HCT116 (cell line): ENCODE measurements around the gene TESK1. TPM values are rescaled to one million over a fixed set of nuclear protein-coding genes. Genes with fewer than 3 reads are reported as not detected.

Experiments
- ATAC-seq: fragments of 200-7000 bp; cut with Tn5 transposase; 2 replicates; pipeline ENCODE4 v1.9.1; 2020; ENCODE audit warnings: mild to moderate bottlenecking, moderate library complexity
- BruUV-seq: library from RNA; stranded (reverse); fragments of 400-500 nt; replicated peaks from 2 replicates; lab custom pipeline; 2021; lab: Mats Ljungman, UMichigan
- CTCF ChIA-PET: fragments of 300-600 bp; sonication (Branson Sonifier 250); formaldehyde crosslinking; loops from one replicate; lab custom pipeline; 2021; ENCODE audit warnings: antibody characterized with exemption; lab: Charles Lee
- POLR2A ChIA-PET: fragments of 300-600, 350-600 bp; sonication (Branson Sonifier 250); formaldehyde crosslinking; loops from one replicate; lab custom pipeline; 2021; ENCODE audit warnings: antibody characterized with exemption; lab: Charles Lee
- RAD21 ChIA-PET, 2 experiments: fragments of 300-600 bp; sonication (Branson Sonifier 250); formaldehyde crosslinking; loops; one replicate each; lab custom pipeline; 2023; ENCODE audit warnings: low total read pairs in 2 of 2; ENCODE audit not compliant: uncharacterized antibody in 2 of 2, unreplicated experiment in 2 of 2, low non-redundant PET in 1 of 2; lab: Charles Lee
- DNase-seq: peaks from one replicate; pipeline ENCODE4 v3.0.0-alpha.2; 2010; ENCODE audit warnings: low read depth, low spot score
- H2AFZ ChIP-seq: fragments of 200-600 bp; shearing (Covaris generic), sonication (generic); 2 replicates; pipeline ENCODE4 v1.6.1; 2017; ENCODE audit warnings: low read depth, mixed run types, mixed read lengths, antibody characterized with exemption, low read length; ENCODE audit not compliant: poor library complexity, severe bottlenecking
- H3K27ac ChIP-seq: 2 replicates; pipeline ENCODE4 v1.5.1; 2012; ENCODE audit warnings: low read depth, low read length
- H3K27me3 ChIP-seq: fragments of 200-600 bp; sonication (generic); 2 replicates; pipeline ENCODE4 v1.6.1; 2016; ENCODE audit warnings: mixed run types, low read length, mixed read lengths; ENCODE audit not compliant: insufficient read depth
- H3K36me3 ChIP-seq, 2 experiments: fragments of 200-500 bp in 1 of 2; fragments of 200-600 bp in 1 of 2; sonication (Bioruptor generic) in 1 of 2; sonication (generic) in 1 of 2; 2 replicates each; pipeline versions ENCODE4 v1.5.1 to v1.6.1; 2014 to 2016; ENCODE audit warnings: low read length in 2 of 2, inconsistent platforms in 1 of 2, mixed read lengths in 1 of 2, mixed run types in 1 of 2; ENCODE audit not compliant: insufficient read depth in 2 of 2, control insufficient read depth in 1 of 2
- H3K4me1 ChIP-seq, 2 experiments: fragments of 200-600 bp in 1 of 2; sonication (generic) in 1 of 2; 2 replicates each; pipeline versions ENCODE4 v1.5.1 to v1.6.1; 2012 to 2017; ENCODE audit warnings: low read length in 2 of 2, inconsistent platforms in 1 of 2, mild to moderate bottlenecking in 1 of 2, mixed read lengths in 1 of 2, mixed run types in 1 of 2, moderate library complexity in 1 of 2; ENCODE audit not compliant: insufficient read depth in 2 of 2, control insufficient read depth in 1 of 2
- H3K4me2 ChIP-seq: fragments of 200-600 bp; sonication (generic); 2 replicates; pipeline ENCODE4 v1.6.1; 2017; ENCODE audit warnings: mixed run types, low read length, mixed read lengths
- H3K4me3 ChIP-seq, 2 experiments: fragments of 200-600 bp in 1 of 2; sonication (generic) in 1 of 2; replicated peaks in 1 of 2; 2 replicates each; pipeline ENCODE4 v1.5.1; 2011 to 2016; ENCODE audit warnings: low read length in 2 of 2, control low read depth in 1 of 2, low read depth in 1 of 2, mild to moderate bottlenecking in 1 of 2, mixed read lengths in 1 of 2, mixed run types in 1 of 2
- H3K79me2 ChIP-seq: fragments of 200-600 bp; sonication (generic); 2 replicates; pipeline ENCODE4 v1.6.1; 2017; ENCODE audit warnings: mild to moderate bottlenecking, mixed run types, low read length, moderate library complexity, mixed read lengths; ENCODE audit not compliant: insufficient read depth
- H3K9ac ChIP-seq: fragments of 200-600 bp; sonication (generic); 2 replicates; pipeline ENCODE4 v1.6.1; 2016; ENCODE audit warnings: low read length, mixed read lengths
- H3K9me2 ChIP-seq: fragments of 200-600 bp; sonication (generic), shearing (Covaris generic); 2 replicates; pipeline ENCODE4 v1.6.1; 2017; ENCODE audit warnings: mixed run types, mild to moderate bottlenecking, moderate library complexity; ENCODE audit not compliant: insufficient read depth
- H3K9me3 ChIP-seq, 2 experiments: fragments of 200-500 bp in 1 of 2; fragments of 200-600 bp in 1 of 2; sonication (Bioruptor generic) in 1 of 2; sonication (generic) in 1 of 2; 2 replicates each; pipeline ENCODE4 v1.6.1; 2014 to 2017; ENCODE audit warnings: low read length in 2 of 2, mixed read lengths in 2 of 2, inconsistent platforms in 1 of 2, low read depth in 1 of 2, mild to moderate bottlenecking in 1 of 2, mixed run types in 1 of 2, moderate library complexity in 1 of 2; ENCODE audit not compliant: control insufficient read depth in 1 of 2, insufficient read depth in 1 of 2
- H4K20me1 ChIP-seq: fragments of 200-600 bp; sonication (generic), shearing (Covaris generic); 2 replicates; pipeline ENCODE4 v1.6.1; 2017; ENCODE audit warnings: mixed run types, mild to moderate bottlenecking, moderate library complexity; ENCODE audit not compliant: insufficient read depth
- ELF1 ChIP-seq: IDR thresholded peaks from 2 replicates; pipeline ENCODE4 v1.6.1; 2012; ENCODE audit warnings: low read depth, borderline replicate concordance
- FOSL1 ChIP-seq: IDR thresholded peaks from 2 replicates; pipeline ENCODE4 v1.6.1; 2012; ENCODE audit warnings: low read depth
- RAD21 ChIP-seq: IDR thresholded peaks from 2 replicates; pipeline ENCODE4 v1.6.1; 2012; ENCODE audit warnings: low read depth, mild to moderate bottlenecking
- SIN3A ChIP-seq: IDR thresholded peaks from 2 replicates; pipeline ENCODE4 v1.6.1; 2012; ENCODE audit warnings: low read depth
- YY1 ChIP-seq: IDR thresholded peaks from 2 replicates; pipeline ENCODE4 v1.6.1; 2011; ENCODE audit warnings: low read length, low read depth, moderate library complexity, mild to moderate bottlenecking; ENCODE audit not compliant: insufficient replicate concordance; ENCODE audit errors: extremely low read depth
- ZNF274 ChIP-seq: fragments of 200-500 bp; sonication (Bioruptor generic); IDR thresholded peaks from 2 replicates; pipeline ENCODE4 v1.6.1; 2014; ENCODE audit warnings: mild to moderate bottlenecking, low read depth, low read length, inconsistent platforms
- intact Hi-C: fragments of 100-400 bp; cut with micrococcal nuclease; formaldehyde crosslinking; loops from 2 replicates; pipeline ENCODE4 v1.10.0; 2022
- total RNA-seq: library from RNA; stranded (reverse); gene quantifications from one replicate; pipeline ENCODE4 v1.2.1, GENCODE V29; 2021; ENCODE audit not compliant: unreplicated experiment
- TF ChIP-seq, protein P1 (sequence below): IDR thresholded peaks from 2 replicates; pipeline ENCODE4 v1.6.1; 2012
- TF ChIP-seq, protein P2 (sequence below): IDR thresholded peaks from 2 replicates; pipeline ENCODE4 v1.6.1; 2011; ENCODE audit warnings: mild to moderate bottlenecking, low read length, moderate library complexity; ENCODE audit not compliant: insufficient replicate concordance; ENCODE audit errors: extremely low read depth
- TF ChIP-seq, protein P3 (sequence below), 3 experiments: fragments of 200-600 bp in 1 of 3; sonication (generic) in 1 of 3; IDR thresholded peaks in 2 of 3; conservative IDR thresholded peaks in 1 of 3; 2 replicates each; pipeline ENCODE4 v1.5.1; 2012 to 2017; ENCODE audit warnings: low read depth in 2 of 3, low read length in 2 of 3, antibody characterized with exemption in 1 of 3, borderline replicate concordance in 1 of 3, control low read depth in 1 of 3, mild to moderate bottlenecking in 1 of 3, mixed read lengths in 1 of 3, mixed run types in 1 of 3, moderate library complexity in 1 of 3; ENCODE audit not compliant: insufficient read depth in 1 of 3

The TESK1 gene
- total RNA-seq, 1 experiment from 2014 or later, result 26.6 TPM

DNA sequence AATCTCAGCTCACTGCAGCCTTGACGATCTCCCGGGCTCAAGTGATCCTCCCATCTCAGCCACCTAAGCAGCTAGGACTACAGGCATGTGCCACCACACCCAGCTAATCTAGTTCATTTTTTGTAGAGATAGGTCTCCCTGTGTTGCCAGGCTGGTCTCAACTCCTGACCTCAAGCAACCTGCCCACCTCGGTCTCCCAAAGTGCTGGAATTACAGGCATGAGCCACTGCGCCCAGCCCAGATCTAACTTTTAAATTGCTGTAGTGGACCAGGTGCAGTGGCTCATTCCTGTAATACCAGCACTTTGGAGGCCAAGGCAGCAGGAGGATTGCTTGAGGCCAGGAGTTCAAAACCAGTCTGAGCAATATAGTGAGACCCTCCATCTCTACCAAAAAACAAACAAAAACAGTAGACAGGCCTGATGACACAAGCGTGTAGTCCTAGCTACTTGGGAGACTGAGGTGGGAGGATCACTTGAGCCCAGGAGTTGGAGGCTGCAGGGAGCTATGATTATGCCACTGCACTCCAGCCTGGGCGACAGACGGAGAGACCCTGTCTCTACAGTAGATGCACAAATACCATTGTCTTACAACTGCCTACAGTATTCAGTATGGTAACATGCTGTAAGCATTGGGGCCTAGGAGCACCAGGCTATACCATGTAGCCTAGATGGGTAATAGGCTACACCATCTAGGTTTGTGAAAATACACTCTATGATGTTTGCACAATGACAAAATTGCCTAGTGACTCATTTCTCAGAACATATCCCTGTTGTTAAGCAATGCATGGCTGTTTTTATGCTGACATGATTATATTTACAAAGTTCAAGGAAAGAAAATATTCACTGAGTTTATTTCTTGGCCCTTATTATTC lies 47.1 kb downstream of the TESK1 start:
- TF ChIP-seq FOSL1 (no peak), SIN3A (no peak), RAD21 (no peak), ELF1 (no peak), YY1 (no peak), ZNF274 (no peak)
- TF ChIP-seq, protein P1, sequence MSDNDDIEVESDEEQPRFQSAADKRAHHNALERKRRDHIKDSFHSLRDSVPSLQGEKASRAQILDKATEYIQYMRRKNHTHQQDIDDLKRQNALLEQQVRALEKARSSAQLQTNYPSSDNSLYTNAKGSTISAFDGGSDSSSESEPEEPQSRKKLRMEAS, result no peak
- TF ChIP-seq, protein P2, sequence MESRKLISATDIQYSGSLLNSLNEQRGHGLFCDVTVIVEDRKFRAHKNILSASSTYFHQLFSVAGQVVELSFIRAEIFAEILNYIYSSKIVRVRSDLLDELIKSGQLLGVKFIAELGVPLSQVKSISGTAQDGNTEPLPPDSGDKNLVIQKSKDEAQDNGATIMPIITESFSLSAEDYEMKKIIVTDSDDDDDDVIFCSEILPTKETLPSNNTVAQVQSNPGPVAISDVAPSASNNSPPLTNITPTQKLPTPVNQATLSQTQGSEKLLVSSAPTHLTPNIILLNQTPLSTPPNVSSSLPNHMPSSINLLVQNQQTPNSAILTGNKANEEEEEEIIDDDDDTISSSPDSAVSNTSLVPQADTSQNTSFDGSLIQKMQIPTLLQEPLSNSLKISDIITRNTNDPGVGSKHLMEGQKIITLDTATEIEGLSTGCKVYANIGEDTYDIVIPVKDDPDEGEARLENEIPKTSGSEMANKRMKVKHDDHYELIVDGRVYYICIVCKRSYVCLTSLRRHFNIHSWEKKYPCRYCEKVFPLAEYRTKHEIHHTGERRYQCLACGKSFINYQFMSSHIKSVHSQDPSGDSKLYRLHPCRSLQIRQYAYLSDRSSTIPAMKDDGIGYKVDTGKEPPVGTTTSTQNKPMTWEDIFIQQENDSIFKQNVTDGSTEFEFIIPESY, result no peak
- TF ChIP-seq, protein P3, sequence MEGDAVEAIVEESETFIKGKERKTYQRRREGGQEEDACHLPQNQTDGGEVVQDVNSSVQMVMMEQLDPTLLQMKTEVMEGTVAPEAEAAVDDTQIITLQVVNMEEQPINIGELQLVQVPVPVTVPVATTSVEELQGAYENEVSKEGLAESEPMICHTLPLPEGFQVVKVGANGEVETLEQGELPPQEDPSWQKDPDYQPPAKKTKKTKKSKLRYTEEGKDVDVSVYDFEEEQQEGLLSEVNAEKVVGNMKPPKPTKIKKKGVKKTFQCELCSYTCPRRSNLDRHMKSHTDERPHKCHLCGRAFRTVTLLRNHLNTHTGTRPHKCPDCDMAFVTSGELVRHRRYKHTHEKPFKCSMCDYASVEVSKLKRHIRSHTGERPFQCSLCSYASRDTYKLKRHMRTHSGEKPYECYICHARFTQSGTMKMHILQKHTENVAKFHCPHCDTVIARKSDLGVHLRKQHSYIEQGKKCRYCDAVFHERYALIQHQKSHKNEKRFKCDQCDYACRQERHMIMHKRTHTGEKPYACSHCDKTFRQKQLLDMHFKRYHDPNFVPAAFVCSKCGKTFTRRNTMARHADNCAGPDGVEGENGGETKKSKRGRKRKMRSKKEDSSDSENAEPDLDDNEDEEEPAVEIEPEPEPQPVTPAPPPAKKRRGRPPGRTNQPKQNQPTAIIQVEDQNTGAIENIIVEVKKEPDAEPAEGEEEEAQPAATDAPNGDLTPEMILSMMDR (IDR thresholded peaks at IDR 0.05 in 2 of 3, conservative IDR thresholded peaks at IDR 0.05 in 1 of 3; ENCODE audit: borderline replicate concordance in 1 of 3, insufficient read depth in 1 of 3, low read depth in 2 of 3, low read length in 2 of 3), result no peak
- TF ChIP-seq, all 23 proteins: peak for 0
- Histone ChIP-seq H3K4me3 (no peak overlapping the region), H3K79me2 (no peaks in the 10 kb centered on the region), H3K4me2 (peak overlapping the region; percentile 14; the same call in 1 of the 2 replicates), H3K9me3 (no peaks in the 10 kb centered on the region), H3K27ac (no peak overlapping the region), H3K36me3 (no peaks in the 10 kb centered on the region), H3K9ac (no peak overlapping the region), H3K27me3 (no peaks in the 10 kb centered on the region), H4K20me1 (no peaks in the 10 kb centered on the region), H3K9me2 (no peaks in the 10 kb centered on the region), H3K4me1 (peaks cover 5 to 17% of the 10 kb centered on the region in 2 experiments; a peak in 3 of 4 replicates), H2AFZ (no peak overlapping the region)
- BruUV-seq, result no TSS peak
- POLR2A ChIA-PET, result no interaction called here
- intact Hi-C loops, result loop anchor here (10.0 kb wide), 1 partner anchor 537 kb away; the partner anchor contains the start of gene ATOSB
- CTCF ChIA-PET, result no interaction called here
- ATAC-seq (no peak), DNase-seq (no peak)
- RAD21 ChIA-PET, result no interaction called here
